H1 (cell line): ENCODE results near the gene OXSR1. TPM values are rescaled to one million over a fixed set of nuclear protein-coding genes. Genes with fewer than 3 reads are reported as not detected.

Experiments
- CTCF ChIA-PET: fragments of 300-600 bp; sonication (Branson Sonifier 250); formaldehyde crosslinking; loops from one replicate; lab custom pipeline; 2021; ENCODE audit not compliant: partially characterized antibody; lab: Charles Lee
- POLR2A ChIA-PET: fragments of 300-600 bp; sonication (Branson Sonifier 250); formaldehyde crosslinking; loops from one replicate; lab custom pipeline; 2021; ENCODE audit warnings: inconsistent platforms; ENCODE audit not compliant: partially characterized antibody; lab: Charles Lee
- DNase-seq, 2 experiments: peaks; one replicate each; pipeline versions ENCODE4 v3.0.0 to v3.0.0-alpha.2; 2010 to 2022; ENCODE audit warnings: low spot score in 2 of 2, low read depth in 1 of 2, mixed read lengths in 1 of 2
- FAIRE-seq: peaks from 2 replicates; lab custom pipeline; 2011; peaks lifted over from hg19 to GRCh38; lab: Jason Lieb, UNC
- H2AFZ ChIP-seq: 2 replicates; pipeline ENCODE4 v1.8.1; 2012; ENCODE audit warnings: low read length, inconsistent platforms
- H2AK5ac ChIP-seq: 2 replicates; pipeline ENCODE4 v1.6.1; 2013; ENCODE audit warnings: low read depth, low read length
- H2BK120ac ChIP-seq: replicated peaks from 2 replicates; pipeline ENCODE3; 2013; ENCODE audit warnings: low read depth, low read length, inconsistent platforms
- H2BK12ac ChIP-seq: 2 replicates; pipeline ENCODE4 v1.6.1; 2013; ENCODE audit warnings: low read depth, low read length
- H2BK15ac ChIP-seq: 2 replicates; pipeline ENCODE4 v1.6.1; 2013; ENCODE audit warnings: low read length
- H2BK20ac ChIP-seq: 2 replicates; pipeline ENCODE4 v1.6.1; 2013; ENCODE audit warnings: low read length
- H2BK5ac ChIP-seq: 2 replicates; pipeline ENCODE4 v1.6.1; 2013; ENCODE audit warnings: low read depth, low read length
- H3K14ac ChIP-seq: 2 replicates; pipeline ENCODE4 v1.6.1; 2013; ENCODE audit warnings: inconsistent platforms; ENCODE audit not compliant: insufficient read length
- H3K18ac ChIP-seq: 2 replicates; pipeline ENCODE4 v1.6.1; 2013; ENCODE audit warnings: low read length; ENCODE audit errors: extremely low read depth
- H3K23ac ChIP-seq: 2 replicates; pipeline ENCODE4 v1.6.1; 2013; ENCODE audit warnings: inconsistent platforms; ENCODE audit not compliant: insufficient read length
- H3K23me2 ChIP-seq: 2 replicates; pipeline ENCODE4 v1.6.1; 2013; ENCODE audit warnings: low read depth, low read length
- H3K27ac ChIP-seq: 2 replicates; pipeline ENCODE4 v1.6.1; 2011; ENCODE audit warnings: low read depth, low read length, inconsistent platforms
- H3K27me3 ChIP-seq, 4 experiments: replicated peaks in 1 of 4; 1 replicate in 1 of 4; 2 replicates in 3 of 4; pipeline versions ENCODE4 v1.6.1 to v1.8.1; 2011 to 2013; ENCODE audit warnings: low read length in 3 of 4, mild to moderate bottlenecking in 3 of 4, inconsistent platforms in 2 of 4, mixed read lengths in 2 of 4, moderate library complexity in 1 of 4; ENCODE audit not compliant: control insufficient read depth in 3 of 4, insufficient read depth in 3 of 4; ENCODE audit errors: extremely low read depth in 1 of 4
- H3K36me3 ChIP-seq, 4 experiments: 2 replicates each; pipeline versions ENCODE4 v1.6.1 to v1.8.1; 2011 to 2013; ENCODE audit warnings: mild to moderate bottlenecking in 4 of 4, low read length in 3 of 4, moderate library complexity in 2 of 4, control low read depth in 1 of 4, inconsistent platforms in 1 of 4; ENCODE audit not compliant: insufficient read depth in 4 of 4, control insufficient read depth in 2 of 4
- H3K4ac ChIP-seq: replicated peaks from 2 replicates; pipeline ENCODE3; 2013; ENCODE audit warnings: low read length, low read depth, mixed read lengths, inconsistent platforms; ENCODE audit not compliant: insufficient read length
- H3K4me1 ChIP-seq, 4 experiments: replicated peaks in 1 of 4; 1 replicate in 1 of 4; 2 replicates in 3 of 4; pipeline versions ENCODE4 v1.6.1 to v1.8.1; 2011 to 2013; ENCODE audit warnings: low read length in 3 of 4, inconsistent platforms in 2 of 4, mixed read lengths in 1 of 4; ENCODE audit not compliant: insufficient read depth in 4 of 4, control insufficient read depth in 3 of 4
- H3K4me2 ChIP-seq, 2 experiments: 2 replicates each; pipeline versions ENCODE4 v1.6.1 to v1.8.1; 2011 to 2013; ENCODE audit warnings: low read depth in 2 of 2, low read length in 2 of 2, control low read depth in 1 of 2, inconsistent platforms in 1 of 2, mild to moderate bottlenecking in 1 of 2; ENCODE audit not compliant: insufficient read depth in 1 of 2
- H3K4me3 ChIP-seq, 4 experiments: fragments of 200-600, 300-600 bp in 1 of 4; sonication (generic), shearing (Covaris generic), sonication (Bioruptor Twin) in 1 of 4; 2 replicates each; pipeline versions ENCODE4 v1.5.1 to v1.8.1; 2011 to 2016; ENCODE audit warnings: low read length in 4 of 4, low read depth in 3 of 4, control low read depth in 2 of 4, inconsistent platforms in 2 of 4, mild to moderate bottlenecking in 2 of 4, mixed read lengths in 1 of 4, moderate library complexity in 1 of 4; ENCODE audit not compliant: insufficient read depth in 2 of 4; ENCODE audit errors: extremely low read depth in 1 of 4
- H3K56ac ChIP-seq: replicated peaks from 2 replicates; pipeline ENCODE3; 2013; ENCODE audit warnings: low read depth, mild to moderate bottlenecking, mixed read lengths, low read length, inconsistent platforms; ENCODE audit not compliant: insufficient read length
- H3K79me1 ChIP-seq: 2 replicates; pipeline ENCODE4 v1.6.1; 2013; ENCODE audit warnings: low read depth, low read length, control low read depth
- H3K79me2 ChIP-seq, 2 experiments: 2 replicates each; pipeline versions ENCODE4 v1.6.1 to v1.8.1; 2012 to 2013; ENCODE audit warnings: low read length in 2 of 2, mild to moderate bottlenecking in 2 of 2, inconsistent platforms in 1 of 2; ENCODE audit not compliant: insufficient read depth in 2 of 2, control insufficient read depth in 1 of 2
- H3K9ac ChIP-seq, 4 experiments: replicated peaks in 1 of 4; 1 replicate in 1 of 4; 2 replicates in 3 of 4; pipeline versions ENCODE4 v1.6.1 to v1.8.1; 2011 to 2013; ENCODE audit warnings: low read depth in 3 of 4, low read length in 3 of 4, control low read depth in 2 of 4, mild to moderate bottlenecking in 2 of 4, moderate library complexity in 2 of 4, inconsistent platforms in 1 of 4; ENCODE audit errors: extremely low read depth in 1 of 4
- H3K9me3 ChIP-seq, 2 experiments: 2 replicates each; pipeline versions ENCODE4 v1.6.1 to v1.8.1; 2012 to 2013; ENCODE audit warnings: mild to moderate bottlenecking in 2 of 2, moderate library complexity in 2 of 2, control low read depth in 1 of 2, inconsistent platforms in 1 of 2, low read depth in 1 of 2, low read length in 1 of 2, mixed read lengths in 1 of 2; ENCODE audit not compliant: insufficient read depth in 2 of 2
- H4K20me1 ChIP-seq, 2 experiments: replicated peaks in 1 of 2; 2 replicates each; pipeline versions ENCODE3 to v1.8.1; 2011 to 2013; ENCODE audit warnings: inconsistent platforms in 2 of 2, low read length in 2 of 2, mild to moderate bottlenecking in 1 of 2; ENCODE audit not compliant: insufficient read depth in 2 of 2, control insufficient read depth in 1 of 2
- H4K5ac ChIP-seq: 2 replicates; pipeline ENCODE4 v1.6.1; 2013; ENCODE audit warnings: low read length, low read depth, mixed read lengths, inconsistent platforms; ENCODE audit not compliant: insufficient read length
- H4K8ac ChIP-seq: 2 replicates; pipeline ENCODE4 v1.8.0; 2013; ENCODE audit warnings: mild to moderate bottlenecking, moderate library complexity, low read length, inconsistent platforms; ENCODE audit not compliant: insufficient read depth; ENCODE audit errors: extremely low read depth
- H4K91ac ChIP-seq: replicated peaks from 2 replicates; pipeline ENCODE3; 2013; ENCODE audit warnings: low read length, mixed read lengths, inconsistent platforms; ENCODE audit not compliant: insufficient read length
- BACH1 ChIP-seq: IDR thresholded peaks from 2 replicates; pipeline ENCODE4 v1.6.1; 2012; ENCODE audit warnings: low read length, improper control_type of control experiment
- FOSL1 ChIP-seq: IDR thresholded peaks from 2 replicates; pipeline ENCODE4 v1.6.1; 2011; ENCODE audit warnings: mild to moderate bottlenecking, low read depth, low read length, moderate library complexity; ENCODE audit not compliant: insufficient read depth
- POU5F1 ChIP-seq: IDR thresholded peaks from 2 replicates; pipeline ENCODE4 v1.6.1; 2011; ENCODE audit warnings: low read depth, mild to moderate bottlenecking, low read length, moderate library complexity
- whole genome bisulfite sequencing, 2 experiments: shearing (Covaris generic) in 1 of 2; methylation state at CpG; one replicate each; pipeline versions ENCODE4 v1.1.6 to v1.1.7; 2013 to 2015; ENCODE audit warnings: low lambda C conversion rate in 2 of 2, mixed read lengths in 2 of 2, inconsistent platforms in 1 of 2, low coverage in 1 of 2, missing lambda C conversion rate in 1 of 2; ENCODE audit not compliant: insufficient replicate concordance in 2 of 2, insufficient coverage in 1 of 2, insufficient read length in 1 of 2; ENCODE audit errors: extremely low coverage in 1 of 2, missing lambda C conversion rate in 1 of 2; 5-methylcytosine and 5-hydroxymethylcytosine counted together
- polyA plus RNA-seq, 7 experiments: library from polyadenylated mRNA; depleted of rRNA in 3 of 7; stranded (reverse) in 5 of 7; unstranded in 2 of 7; fragments of >200 nt in 5 of 7; fragments of 200-250 nt in 2 of 7; gene quantifications; 1 replicate in 5 of 7; 2 replicates in 1 of 7; 4 replicates in 1 of 7; pipeline versions ENCODE4 v1.2.1 to v1.2.3, GENCODE V29; 2011 to 2013; ENCODE audit warnings: missing spikeins in 2 of 7, mixed read lengths in 2 of 7
- total RNA-seq: library from RNA; stranded (reverse); fragmentation: NEBNext Ultra II Directional; extraction: Animal tissue kit (Norgen Biotek cat#: 25700); gene quantifications from 2 replicates; pipeline ENCODE4 v1.2.1, GENCODE V29; 2021
- TF ChIP-seq, protein P1 (sequence below): IDR thresholded peaks from 2 replicates; pipeline ENCODE4 v1.6.1; 2011; ENCODE audit warnings: low read depth, mild to moderate bottlenecking, low read length; ENCODE audit not compliant: insufficient read depth

The OXSR1 gene
- total and polyA plus RNA-seq, 2 of the 8 experiments (the other 6 are each of a cell fraction or from before 2014, with no cell fraction given), result 25.1 to 47.0 TPM

GRCh38 chr3:38253704-38254103 is 88.4 kb downstream of the OXSR1 start:
- H2BK5ac ChIP-seq, result no peak overlapping the region
- no peak overlapping the region for H2AFZ ChIP-seq
- TF ChIP-seq, protein P1, sequence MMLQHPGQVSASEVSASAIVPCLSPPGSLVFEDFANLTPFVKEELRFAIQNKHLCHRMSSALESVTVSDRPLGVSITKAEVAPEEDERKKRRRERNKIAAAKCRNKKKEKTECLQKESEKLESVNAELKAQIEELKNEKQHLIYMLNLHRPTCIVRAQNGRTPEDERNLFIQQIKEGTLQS, result no peak
- no peak for TF ChIP-seq BACH1
- no peak for TF ChIP-seq POU5F1
- no peak for TF ChIP-seq FOSL1
- H3K79me2 ChIP-seq, result no peaks in the 10 kb centered on the region
- no peak overlapping the region for H2BK12ac ChIP-seq
- H3K79me1 ChIP-seq, result peaks cover 2% of the 10 kb centered on the region
- H2BK20ac ChIP-seq, result no peak overlapping the region
- H3K14ac ChIP-seq, result no peak overlapping the region
- no peak overlapping the region for H4K5ac ChIP-seq
- no peak overlapping the region for H3K4ac ChIP-seq
- no peak overlapping the region for H3K27ac ChIP-seq
- no peaks in the 10 kb centered on the region for H3K9me3 ChIP-seq
- H3K27me3 ChIP-seq, result no peaks in the 10 kb centered on the region
- H3K56ac ChIP-seq, result no peak overlapping the region
- no peak overlapping the region for H3K9ac ChIP-seq
- no peak overlapping the region for H3K4me2 ChIP-seq
- FAIRE-seq (no peak), DNase-seq (no peak)
- H3K4me3 ChIP-seq, result no peak overlapping the region
- no peaks in the 10 kb centered on the region for H3K23me2 ChIP-seq
- ChIA-PET CTCF (interaction anchor here (2.0 kb wide), 1 partner anchor 13 kb away, joined by 7 read pairs; no protein-coding TSS in a partner anchor), POLR2A (no interaction called here)
- H2BK15ac ChIP-seq, result no peak overlapping the region
- H2AK5ac ChIP-seq, result no peak overlapping the region
- H4K8ac ChIP-seq, result no peak overlapping the region
- H4K20me1 ChIP-seq, result peaks cover 0 to 4% of the 10 kb centered on the region in 2 experiments
- WGBS, 2 experiments, result 92% methylated on average over 4 of the region's 4 CpGs; no CpG with 5 or more reads in 1 of the 2 experiments
- H3K23ac ChIP-seq, result no peak overlapping the region
- H3K4me1 ChIP-seq, result no peaks in the 10 kb centered on the region
- H2BK120ac ChIP-seq, result no peak overlapping the region
- no peak overlapping the region for H3K18ac ChIP-seq
- H3K36me3 ChIP-seq, result peaks cover 14 to 41% (median 34%) of the 10 kb centered on the region in 4 experiments
- H4K91ac ChIP-seq, result no peak overlapping the region
